GM12865 (cell line): Measurements from ENCODE around the gene MICAL3.

ENCODE experiments used
- DNase-seq: peaks from one replicate; pipeline ENCODE4 v3.0.0; 2010; ENCODE audit warnings: low read depth
- H3K4me3 ChIP-seq: 2 replicates; pipeline ENCODE4 v1.5.1; 2011; ENCODE audit warnings: mild to moderate bottlenecking, low read depth, low read length, control low read depth
- CTCF ChIP-seq: IDR thresholded peaks from 2 replicates; pipeline ENCODE4 v1.5.1; 2011; ENCODE audit warnings: low read length, control low read depth, low read depth, inconsistent platforms; ENCODE audit not compliant: insufficient read depth; ENCODE audit errors: missing control alignments

Gene MICAL3

GRCh38 chr22:17824457-17824856, 199.9 kb downstream of the MICAL3 start:
- no peak for DNase-seq
- no peak overlapping the region for H3K4me3 ChIP-seq
- no peak for TF ChIP-seq CTCF

DNA sequence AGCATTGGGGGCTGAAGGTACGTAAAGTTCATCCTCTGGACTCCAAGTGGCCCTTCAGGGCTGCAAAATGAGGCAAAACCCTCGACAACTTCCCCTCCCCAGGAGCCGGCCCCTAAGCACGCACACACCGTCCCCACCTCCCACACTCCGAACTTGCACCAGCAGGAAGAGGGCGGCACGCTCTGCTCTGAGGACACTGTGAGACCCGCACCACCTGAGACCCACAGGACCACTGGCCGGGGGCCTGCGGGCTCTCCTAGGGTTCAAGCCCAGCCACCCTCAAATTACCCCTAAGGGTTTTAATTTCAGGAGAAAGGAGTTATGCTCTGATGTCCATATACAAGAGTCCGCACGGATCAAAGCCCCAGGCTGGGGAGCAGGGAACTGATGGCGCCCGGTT, 200.4 kb downstream of the MICAL3 start:
- DNase-seq = no peak
- no peak for TF ChIP-seq CTCF
- H3K4me3 ChIP-seq = no peak overlapping the region

GRCh38 chr22:17823226-17823625, 201.1 kb downstream of the MICAL3 start:
- no peak for TF ChIP-seq CTCF
- DNase-seq = no peak
- no peak overlapping the region for H3K4me3 ChIP-seq

- no peak for TF ChIP-seq CTCF
- no peak overlapping the region for H3K4me3 ChIP-seq
- DNase-seq = no peak
These were observed 202.3 kb downstream of the MICAL3 start for GRCh38 chr22:17822087-17822486.

GRCh38 chr22:17820879-17821439, 203.4 kb downstream of the MICAL3 start:
- no peak for DNase-seq
- H3K4me3 ChIP-seq = no peak overlapping the region
- TF ChIP-seq CTCF = no peak

GRCh38 chr22:17818649-17819048, 205.7 kb downstream of the MICAL3 start:
- H3K4me3 ChIP-seq = no peak overlapping the region
- no peak for DNase-seq
- TF ChIP-seq CTCF = no peak

DNA sequence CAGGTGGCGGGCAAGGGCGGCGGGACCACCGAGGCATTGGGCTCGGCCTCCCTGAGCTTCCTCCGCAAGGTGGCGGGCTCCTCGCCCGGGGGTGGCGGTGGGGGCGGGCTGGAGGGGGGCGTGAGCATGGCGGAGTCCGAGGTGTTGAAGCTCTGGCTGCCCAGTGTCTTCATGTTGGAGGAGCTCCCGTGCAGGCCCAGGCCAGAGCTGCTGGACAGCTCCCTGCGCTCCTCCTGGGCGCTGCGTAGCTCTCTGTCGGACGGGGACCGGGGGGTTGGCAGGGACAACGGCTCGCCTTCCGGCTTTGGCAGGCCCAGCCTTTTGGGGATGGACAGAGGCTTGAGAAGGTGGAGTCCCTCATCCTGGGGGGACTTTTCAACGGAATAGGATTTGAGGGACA, 206.2 kb downstream of the MICAL3 start:
- H3K4me3 ChIP-seq = no peak overlapping the region
- no peak for TF ChIP-seq CTCF
- DNase-seq = no peak
